ENCODE results near the gene TFRC. TPM values are rescaled to one million over a fixed set of nuclear protein-coding genes. Genes with fewer than 3 reads are reported as not detected.
"Not testable (repeated sequence)": the region's sequence is repeated elsewhere in the genome, so short reads cannot be mapped to it uniquely, and the experiment has no call there.

The TFRC gene
- total RNA-seq, 5 donors from 2014 or later (not counting 1 experiment from before 2014, with no cell fraction given), result 71.3 to 162 (median 73.0) TPM

DNA sequence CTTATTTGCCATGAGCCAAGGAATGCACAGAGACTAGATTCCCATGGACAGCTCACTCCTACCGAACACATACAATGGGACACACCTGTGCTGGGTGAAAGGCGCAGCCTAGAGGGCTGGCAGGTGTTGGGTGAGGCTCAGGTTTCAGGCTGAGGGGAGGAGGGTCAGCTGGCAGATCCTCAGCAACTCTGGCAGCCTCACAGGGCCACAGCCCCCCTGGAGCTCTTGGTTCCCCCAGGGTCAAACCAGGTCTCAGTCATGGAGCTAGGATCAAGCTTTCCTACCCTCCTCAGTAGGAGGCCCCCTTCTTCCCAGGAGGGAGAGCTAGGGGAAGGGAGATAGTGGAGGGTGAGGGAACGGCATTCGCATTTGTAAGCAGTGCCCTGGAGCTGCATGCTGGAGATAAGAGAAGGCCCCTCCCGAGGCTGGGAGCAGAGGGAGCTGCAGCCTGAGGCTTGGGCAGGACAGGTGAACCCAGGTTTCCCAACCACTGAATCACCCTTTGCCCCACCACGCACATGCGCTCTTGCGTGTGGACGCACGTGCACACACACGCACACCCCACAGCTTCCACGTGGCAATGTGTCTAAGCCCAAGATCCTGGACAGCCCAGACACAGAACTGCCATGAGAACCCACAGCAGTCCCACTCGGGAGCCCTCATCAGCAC lies 26.3 kb upstream of the TFRC start:
- H3K27me3 ChIP-seq (replicated peaks in 1 of 2; ENCODE audit: control insufficient read depth in 2 of 2, extremely low read depth in 1 of 2, insufficient read depth in 2 of 2, low read length in 1 of 2), result no peaks in the 10 kb centered on the region
- H3K4me1 ChIP-seq (ENCODE audit: control insufficient read depth in 1 of 2, extremely low read depth in 1 of 2, insufficient read depth in 2 of 2, low read length in 2 of 2), result peaks cover 0 to 18% of the 10 kb centered on the region in 2 experiments
- H3K27me3 Mint-ChIP-seq, result no peaks in the 10 kb centered on the region
- H3K4me3 ChIP-seq (ENCODE audit: control insufficient read depth in 1 of 2, extremely low read depth in 1 of 2, low read length in 1 of 2), result no peak overlapping the region
- H3K9me3 Mint-ChIP-seq, result no peaks in the 10 kb centered on the region
- H3K27ac ChIP-seq (ENCODE audit: low read length), result no peak overlapping the region
- H3K4me3 Mint-ChIP-seq, result no peak overlapping the region
- H3K36me3 Mint-ChIP-seq, result no peaks in the 10 kb centered on the region
- no peak overlapping the region for H3K27ac Mint-ChIP-seq
- ATAC-seq (replicated peaks in 1 of 4) (no peak), DNase-seq (no peak)
- POLR2A ChIA-PET, result interaction anchor here in 1 of 2 donors (0.6 kb wide), 1 partner anchor 455 kb away, joined by 7 read pairs; no protein-coding TSS in a partner anchor
- no peaks in the 10 kb centered on the region for H3K36me3 ChIP-seq (ENCODE audit: control insufficient read depth in 2 of 2, extremely low read depth in 1 of 2, insufficient read depth in 1 of 2, low read length in 1 of 2)
- CTCF ChIA-PET, result interaction anchor here in 1 of 2 donors (0.6 kb wide), 1 partner anchor 36 kb away, joined by 6 read pairs; no protein-coding TSS in a partner anchor
- peaks cover 15 to 29% (median 15%) of the 10 kb centered on the region in 3 donors for H3K4me1 Mint-ChIP-seq
- no peaks in the 10 kb centered on the region for H3K9me3 ChIP-seq
- 80% methylated on average over 7 of the region's 13 CpGs for WGBS (ENCODE audit: insufficient coverage)

DNA sequence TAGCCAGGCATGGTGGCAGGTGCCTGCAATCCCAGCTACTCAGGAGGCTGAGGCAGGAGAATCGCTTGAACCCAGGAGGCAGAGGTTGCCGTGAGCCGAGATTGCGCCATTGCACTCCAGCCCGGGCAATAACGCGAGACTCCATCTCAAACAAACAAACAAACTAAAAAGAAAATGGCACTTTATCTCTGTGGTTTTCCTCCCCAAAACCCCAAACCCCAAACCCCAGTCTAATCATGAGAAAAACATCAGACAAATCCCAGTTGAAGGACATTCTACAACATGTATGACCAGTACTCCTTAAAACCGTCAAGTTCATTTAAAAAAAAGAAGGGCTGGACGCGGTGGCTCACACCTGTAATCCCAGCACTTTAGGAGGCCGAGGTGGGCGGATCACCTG lies 22.8 kb upstream of the TFRC start:
- CTCF ChIA-PET, result interaction anchor here (0.7 kb wide), 2 partner anchors 21 to 903 kb away, joined by 4 to 9 read pairs; no protein-coding TSS in a partner anchor
- WGBS (ENCODE audit: insufficient coverage), result 89% methylated on average over 10 of the region's 12 CpGs
- POLR2A ChIA-PET; H3K36me3 ChIP-seq (ENCODE audit: control insufficient read depth in 2 of 2, extremely low read depth in 1 of 2, insufficient read depth in 1 of 2, low read length in 1 of 2); H3K9me3 Mint-ChIP-seq; H3K27me3 ChIP-seq (replicated peaks in 1 of 2; ENCODE audit: control insufficient read depth in 2 of 2, extremely low read depth in 1 of 2, insufficient read depth in 2 of 2, low read length in 1 of 2); H3K4me3 Mint-ChIP-seq; ATAC-seq (replicated peaks in 1 of 4); H3K9me3 ChIP-seq; H3K4me3 ChIP-seq (ENCODE audit: control insufficient read depth in 1 of 2, extremely low read depth in 1 of 2, low read length in 1 of 2); H3K27me3 Mint-ChIP-seq; H3K27ac Mint-ChIP-seq; H3K27ac ChIP-seq (ENCODE audit: low read length); H3K36me3 Mint-ChIP-seq: not testable (repeated sequence)
- peaks cover 0 to 19% of the 10 kb centered on the region in 2 experiments for H3K4me1 ChIP-seq (ENCODE audit: control insufficient read depth in 1 of 2, extremely low read depth in 1 of 2, insufficient read depth in 2 of 2, low read length in 2 of 2)
- H3K4me1 Mint-ChIP-seq, result peaks cover 2 to 17% (median 6%) of the 10 kb centered on the region in 3 donors
- peak in 1 of 35 experiments; percentile 20 for DNase-seq

DNA sequence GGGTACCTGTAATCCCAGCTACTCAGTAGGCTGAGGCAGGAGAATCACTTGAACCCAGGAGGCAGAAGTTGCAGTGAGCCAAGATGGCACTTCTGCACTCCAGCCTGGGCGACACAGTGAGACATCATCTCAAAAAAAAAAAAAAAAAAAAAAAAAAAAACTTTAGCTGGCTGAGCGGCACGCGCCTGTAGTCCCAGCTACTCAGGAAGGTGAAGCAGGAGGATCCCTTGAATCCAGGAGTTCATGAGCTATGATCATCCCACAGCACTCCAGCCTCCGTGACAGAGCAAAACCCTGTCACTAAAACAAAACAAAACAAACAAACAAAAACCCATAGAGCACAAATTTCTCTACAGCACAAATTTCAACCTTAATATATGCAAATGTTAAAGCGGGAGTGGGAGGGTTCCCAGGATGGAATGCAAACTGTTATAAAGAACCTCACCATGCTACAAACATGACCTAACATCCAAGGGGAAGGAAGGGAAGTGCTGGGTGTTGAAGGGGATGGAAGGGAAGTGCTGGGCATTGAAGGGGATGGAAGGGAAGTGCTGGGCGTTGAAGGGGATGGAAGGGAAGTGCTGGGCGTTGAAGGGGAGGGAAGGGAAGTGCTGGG lies 16.6 kb upstream of the TFRC start:
- not testable (repeated sequence) for H3K36me3 Mint-ChIP-seq; H3K9me3 ChIP-seq; H3K4me3 ChIP-seq (ENCODE audit: control insufficient read depth in 1 of 2, extremely low read depth in 1 of 2, low read length in 1 of 2); H3K9me3 Mint-ChIP-seq; H3K27me3 ChIP-seq (replicated peaks in 1 of 2; ENCODE audit: control insufficient read depth in 2 of 2, extremely low read depth in 1 of 2, insufficient read depth in 2 of 2, low read length in 1 of 2); H3K27ac ChIP-seq (ENCODE audit: low read length); H3K36me3 ChIP-seq (ENCODE audit: control insufficient read depth in 2 of 2, extremely low read depth in 1 of 2, insufficient read depth in 1 of 2, low read length in 1 of 2); DNase-seq; H3K27me3 Mint-ChIP-seq
- peak overlapping the region in 1 of 3 donors; percentile 35 for H3K4me3 Mint-ChIP-seq
- peaks cover 0 to 13% of the 10 kb centered on the region in 2 experiments for H3K4me1 ChIP-seq (ENCODE audit: control insufficient read depth in 1 of 2, extremely low read depth in 1 of 2, insufficient read depth in 2 of 2, low read length in 2 of 2)
- H3K27ac Mint-ChIP-seq, result peak overlapping the region; percentile 48 to 80
- no CpG with 5 or more reads among the region's 8 CpGs for WGBS (ENCODE audit: insufficient coverage)
- peaks cover 2 to 16% (median 16%) of the 10 kb centered on the region in 3 donors for H3K4me1 Mint-ChIP-seq
- ATAC-seq (replicated peaks in 1 of 4), result peak in 1 of 4 experiments; percentile 31
- POLR2A ChIA-PET, result interaction anchor here in 1 of 2 donors (0.6 kb wide), 1 partner anchor 36 kb away, joined by 3 read pairs; no protein-coding TSS in a partner anchor
- CTCF ChIA-PET, result interaction anchor here in 1 of 2 donors (0.7 to 1.3 kb wide), 2 partner anchors 14 to 94 kb away, joined by 3 to 13 read pairs; no protein-coding TSS in a partner anchor

DNA sequence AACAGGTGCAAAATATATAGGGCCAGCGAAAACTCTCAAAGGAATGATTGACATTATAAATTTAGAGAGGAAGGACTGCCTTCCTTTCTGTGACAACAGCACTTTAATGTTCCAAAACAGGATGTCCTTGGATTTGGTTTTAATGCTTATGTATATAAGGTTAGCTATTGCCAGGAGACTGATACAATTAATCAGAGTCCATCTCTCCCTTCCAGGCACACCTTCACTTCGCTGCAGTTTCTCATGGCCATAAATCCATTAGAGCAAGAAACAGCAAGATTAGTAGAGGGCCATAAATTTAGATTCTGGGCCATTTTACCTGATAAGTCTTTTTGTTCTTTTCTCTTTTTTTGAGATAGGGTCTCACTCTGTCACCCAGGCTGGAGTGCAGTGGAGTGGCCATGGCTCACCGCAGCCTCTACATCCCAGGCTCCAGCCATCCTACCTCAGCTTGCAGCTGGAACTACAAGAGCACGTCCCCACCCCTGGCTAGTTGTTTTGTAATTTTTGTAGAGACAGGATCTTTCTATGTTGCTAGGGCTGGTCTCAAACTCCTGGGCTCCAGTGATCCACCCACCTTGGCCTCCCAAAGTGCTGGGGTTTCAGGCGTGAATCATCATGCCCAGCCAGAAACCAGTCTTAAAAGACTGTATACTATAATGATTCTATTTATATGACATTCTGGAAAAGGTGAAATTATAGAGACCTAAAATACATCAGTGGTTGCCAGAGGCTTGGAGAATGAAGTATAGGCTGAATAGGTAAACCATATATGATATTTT lies 15.7 kb upstream of the TFRC start:
- peaks cover 0 to 13% of the 10 kb centered on the region in 2 experiments for H3K4me1 ChIP-seq (ENCODE audit: control insufficient read depth in 1 of 2, extremely low read depth in 1 of 2, insufficient read depth in 2 of 2, low read length in 2 of 2)
- H3K36me3 ChIP-seq (ENCODE audit: control insufficient read depth in 2 of 2, extremely low read depth in 1 of 2, insufficient read depth in 1 of 2, low read length in 1 of 2), result no peaks in the 10 kb centered on the region
- Mint-ChIP-seq H3K27ac (peak overlapping the region; percentile 55 to 80), H3K36me3 (no peaks in the 10 kb centered on the region), H3K4me3 (no peak overlapping the region), H3K4me1 (peaks cover 2 to 16% (median 16%) of the 10 kb centered on the region in 3 donors), H3K9me3 (no peaks in the 10 kb centered on the region), H3K27me3 (no peaks in the 10 kb centered on the region)
- peak in 1 of 4 experiments; percentile 34 for ATAC-seq (replicated peaks in 1 of 4)
- no peak overlapping the region for H3K4me3 ChIP-seq (ENCODE audit: control insufficient read depth in 1 of 2, extremely low read depth in 1 of 2, low read length in 1 of 2)
- no peaks in the 10 kb centered on the region for H3K9me3 ChIP-seq
- no peak for DNase-seq
- WGBS (ENCODE audit: insufficient coverage), result no CpG with 5 or more reads among the region's 5 CpGs
- CTCF ChIA-PET, result interaction anchor here in 1 of 2 donors (0.7 to 1.3 kb wide), 2 partner anchors 15 to 94 kb away, joined by 3 to 13 read pairs; no protein-coding TSS in a partner anchor
- H3K27me3 ChIP-seq (replicated peaks in 1 of 2; ENCODE audit: control insufficient read depth in 2 of 2, extremely low read depth in 1 of 2, insufficient read depth in 2 of 2, low read length in 1 of 2), result no peaks in the 10 kb centered on the region
- POLR2A ChIA-PET, result no interaction called here
- H3K27ac ChIP-seq (ENCODE audit: low read length), result no peak overlapping the region

DNA sequence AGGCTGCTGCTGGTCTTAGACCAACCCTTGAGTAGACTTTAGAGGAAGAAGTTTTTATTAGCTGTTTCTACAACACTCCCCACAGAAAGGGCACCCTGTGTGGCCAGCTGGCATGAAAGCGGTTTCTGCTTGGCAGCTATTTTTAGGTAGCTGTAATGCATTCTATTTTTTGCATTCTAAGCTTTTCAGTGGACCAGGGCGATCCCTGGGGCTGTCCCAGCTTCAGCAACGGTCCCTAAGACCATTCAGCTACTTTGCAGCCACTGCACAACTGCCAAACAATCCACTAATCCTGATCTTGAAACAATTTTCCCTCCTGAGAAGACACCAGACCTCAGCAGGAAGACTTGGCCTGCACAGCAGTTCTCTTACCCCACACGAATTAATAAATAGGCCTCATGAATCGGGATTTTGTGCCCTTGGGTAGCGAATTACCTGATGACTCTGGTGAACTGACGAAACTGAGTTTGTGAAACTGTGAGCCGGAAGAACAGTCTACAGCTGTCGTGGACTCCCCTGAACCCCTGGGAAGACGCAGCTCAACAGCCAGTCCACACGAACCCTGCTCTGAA lies 14.6 kb upstream of the TFRC start:
- Histone ChIP-seq H3K9me3 (no peaks in the 10 kb centered on the region), H3K4me1 (ENCODE audit: control insufficient read depth in 1 of 2, extremely low read depth in 1 of 2, insufficient read depth in 2 of 2, low read length in 2 of 2) (peaks cover 0 to 13% of the 10 kb centered on the region in 2 experiments), H3K4me3 (ENCODE audit: control insufficient read depth in 1 of 2, extremely low read depth in 1 of 2, low read length in 1 of 2) (no peak overlapping the region), H3K36me3 (ENCODE audit: control insufficient read depth in 2 of 2, extremely low read depth in 1 of 2, insufficient read depth in 1 of 2, low read length in 1 of 2) (no peaks in the 10 kb centered on the region), H3K27ac (ENCODE audit: low read length) (no peak overlapping the region), H3K27me3 (replicated peaks in 1 of 2; ENCODE audit: control insufficient read depth in 2 of 2, extremely low read depth in 1 of 2, insufficient read depth in 2 of 2, low read length in 1 of 2) (no peaks in the 10 kb centered on the region)
- CTCF ChIA-PET, result interaction anchor here in 1 of 2 donors (0.9 kb wide), 1 partner anchor 23 kb away, joined by 3 read pairs; no protein-coding TSS in a partner anchor
- Mint-ChIP-seq H3K4me3 (no peak overlapping the region), H3K4me1 (peaks cover 2 to 16% (median 16%) of the 10 kb centered on the region in 3 donors), H3K36me3 (no peaks in the 10 kb centered on the region), H3K9me3 (no peaks in the 10 kb centered on the region), H3K27me3 (no peaks in the 10 kb centered on the region), H3K27ac (peak overlapping the region in 1 of 2 donors; percentile 20)
- DNase-seq, result no peak
- ATAC-seq (replicated peaks in 1 of 4), result no peak
- POLR2A ChIA-PET, result no interaction called here
- WGBS (ENCODE audit: insufficient coverage), result 82% methylated on average over 9 of the region's 11 CpGs
